Activated CD4-positive, alpha-beta memory T cell treated with anti-CD3 and anti-CD28 coated beads for 36 hours (primary cell): ENCODE data around the gene REM2. TPM values are rescaled to one million over a fixed set of nuclear protein-coding genes. Genes with fewer than 3 reads are reported as not detected.

Source experiments
- CTCF ChIA-PET: fragments of 350-600 bp; sonication (Branson Sonifier 250); formaldehyde crosslinking; loops from one replicate; lab custom pipeline; 2021; ENCODE audit warnings: antibody characterized with exemption, inconsistent platforms; lab: Charles Lee
- POLR2A ChIA-PET: fragments of 350-600 bp; sonication (Branson Sonifier 250); formaldehyde crosslinking; loops from one replicate; lab custom pipeline; 2021; ENCODE audit warnings: antibody characterized with exemption; lab: Charles Lee
- DNase-seq: peaks from one replicate; pipeline ENCODE4 v3.0.0-alpha.2; 2020
- H3K27ac Mint-ChIP-seq: one replicate; pipeline ENCODE4 v1.8.0; 2021; ENCODE audit warnings: mixed read lengths
- H3K27me3 Mint-ChIP-seq: one replicate; pipeline ENCODE4 v1.8.0; 2021; ENCODE audit warnings: mixed read lengths
- H3K36me3 Mint-ChIP-seq: one replicate; pipeline ENCODE4 v1.8.0; 2021; ENCODE audit warnings: mixed read lengths
- H3K4me1 Mint-ChIP-seq: one replicate; pipeline ENCODE4 v1.8.0; 2021; ENCODE audit warnings: low read depth, mixed read lengths
- H3K4me3 Mint-ChIP-seq: one replicate; pipeline ENCODE4 v1.8.0; 2021; ENCODE audit warnings: mild to moderate bottlenecking, mixed read lengths
- H3K9me3 Mint-ChIP-seq: one replicate; pipeline ENCODE4 v1.8.0; 2021; ENCODE audit warnings: mixed read lengths
- intact Hi-C: fragments of 100-400 bp; cut with micrococcal nuclease; formaldehyde crosslinking; loops from one replicate; pipeline ENCODE4 v1.15.1; 2023
- total RNA-seq, 2 experiments: library from RNA; stranded (reverse); gene quantifications; one replicate each; pipeline ENCODE4 v1.2.3, GENCODE V29; 2021

Gene REM2
- total RNA-seq, 2 experiments from 2014 or later, result 0.36 to 0.77 TPM

DNA sequence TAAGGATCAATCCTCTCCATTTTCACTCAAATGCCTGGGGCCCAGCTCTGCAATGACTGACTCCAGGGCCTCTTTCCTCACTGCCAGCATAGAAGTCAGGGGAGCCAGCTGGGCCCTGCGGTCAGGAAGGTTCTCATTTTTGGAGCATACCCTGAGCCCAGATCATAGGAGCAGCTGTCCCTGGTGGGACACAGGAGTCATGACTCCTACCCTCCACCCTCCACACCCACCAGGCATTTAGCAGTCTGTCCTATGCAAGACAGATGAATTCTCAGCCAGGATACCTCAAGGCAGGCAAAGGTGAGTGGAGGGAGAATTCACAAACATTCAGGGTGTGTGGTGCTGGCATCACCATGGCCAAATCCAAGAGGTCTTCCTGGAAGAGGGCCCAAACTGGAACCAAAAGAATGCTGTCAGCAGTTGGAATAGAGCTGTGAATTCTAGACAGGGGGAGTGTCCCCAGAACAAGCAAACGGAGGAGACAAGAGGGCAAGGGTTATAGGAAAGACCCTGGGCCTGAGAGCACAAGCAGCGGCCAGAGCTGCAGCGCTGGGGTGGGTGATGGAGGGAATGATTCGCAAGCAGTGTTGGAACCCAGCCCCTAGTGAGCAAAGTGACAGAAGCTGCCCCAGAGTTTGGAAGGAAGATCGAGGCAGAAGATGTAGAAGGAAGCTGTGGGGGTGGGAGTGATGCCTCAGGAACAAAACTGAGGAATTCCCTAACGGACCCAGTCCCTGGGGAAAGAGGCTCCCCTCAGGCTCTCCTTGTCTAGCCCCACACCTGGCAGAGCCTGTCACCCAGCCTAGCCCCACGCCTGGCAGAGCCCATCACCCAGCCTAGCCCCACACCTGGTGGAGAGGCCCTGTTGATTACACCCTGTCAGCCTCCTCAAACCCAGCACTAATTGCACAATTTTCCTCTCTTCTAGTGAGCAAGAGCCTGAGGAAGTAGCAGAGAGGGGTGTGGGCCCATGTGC is 4.5 kb upstream of the REM2 start:
- ChIA-PET POLR2A (no interaction called here), CTCF (interaction anchor here (0.9 to 1.2 kb wide), 2 partner anchors 8 to 23 kb away, joined by 3 to 4 read pairs; no protein-coding TSS in a partner anchor)
- H3K36me3 Mint-ChIP-seq, result peaks cover 30% of the 10 kb centered on the region
- H3K9me3 Mint-ChIP-seq, result no peaks in the 10 kb centered on the region
- H3K27ac Mint-ChIP-seq, result no peak overlapping the region
- DNase-seq, result no peak
- H3K27me3 Mint-ChIP-seq, result no peaks in the 10 kb centered on the region
- H3K4me1 Mint-ChIP-seq, result peaks cover 24% of the 10 kb centered on the region
- no peak overlapping the region for H3K4me3 Mint-ChIP-seq
- intact Hi-C loops, result no loop called here

DNA sequence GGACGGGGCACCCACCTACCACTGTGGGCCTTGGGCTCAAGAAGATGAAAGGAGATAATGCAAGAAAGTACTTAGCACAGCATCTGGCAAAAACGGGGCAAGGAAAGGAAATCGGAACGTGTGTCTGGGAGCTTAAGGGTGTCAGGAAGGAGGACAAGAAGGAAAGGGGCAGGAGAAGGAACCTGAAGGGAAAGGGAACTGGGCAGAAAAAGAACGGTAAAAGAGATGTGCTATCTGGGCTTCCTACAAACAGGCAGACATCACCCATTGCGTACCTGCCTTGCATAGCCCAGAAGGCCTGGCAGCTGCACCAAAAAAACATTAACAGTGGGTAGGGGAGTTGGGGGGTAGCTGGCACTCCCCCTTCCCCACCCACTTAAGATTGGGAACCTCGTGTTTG is 958 bp upstream of the REM2 start:
- CTCF ChIA-PET, result interaction anchor here (1.0 to 9.0 kb wide), 5 partner anchors 10 to 312 kb away, joined by 3 to 115 read pairs (median 4); partner anchors contain the start of gene LRP10
- H3K4me3 Mint-ChIP-seq, result no peak overlapping the region
- POLR2A ChIA-PET, result interaction anchor here (1.0 to 1.9 kb wide), 3 partner anchors 8 to 11 kb away, joined by 3 to 8 read pairs (median 3); partner anchors contain the start of gene LRP10

DNA sequence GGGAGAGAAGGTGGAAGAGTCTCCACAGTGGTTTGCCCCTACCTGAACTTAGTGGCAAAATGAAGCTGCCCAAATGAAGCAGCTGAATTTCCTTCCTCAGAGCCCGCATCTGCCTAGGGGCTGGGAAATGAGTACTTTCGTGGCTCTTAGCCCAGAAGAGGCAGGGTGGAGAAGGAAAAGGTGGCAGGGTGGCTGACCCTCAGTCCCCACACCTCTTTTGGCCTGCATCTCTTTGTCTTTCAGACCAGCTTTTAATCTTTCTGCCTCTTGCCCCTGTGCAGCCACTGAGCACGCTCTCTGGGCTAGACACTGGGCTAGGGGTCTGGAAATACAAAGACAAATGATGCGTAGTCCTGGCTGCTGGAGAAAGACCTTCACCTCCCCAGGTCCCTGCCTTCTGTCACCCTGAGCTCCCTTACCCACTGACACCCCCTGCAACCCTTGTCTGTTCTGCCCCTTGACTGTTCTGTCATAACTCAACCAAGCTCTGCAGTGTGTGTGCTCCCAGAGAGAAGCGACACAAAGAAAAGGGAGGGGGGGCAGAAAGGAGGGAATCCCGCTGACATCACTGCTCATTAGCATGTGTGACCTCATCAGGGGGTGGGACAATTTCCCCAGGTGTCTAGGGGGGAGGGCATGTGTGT is 371 bp upstream of the REM2 start:
- no peaks in the 10 kb centered on the region for H3K9me3 Mint-ChIP-seq
- H3K4me3 Mint-ChIP-seq, result no peak overlapping the region
- peaks cover 9% of the 10 kb centered on the region for H3K36me3 Mint-ChIP-seq
- H3K27ac Mint-ChIP-seq, result no peak overlapping the region
- peaks cover 35% of the 10 kb centered on the region for H3K4me1 Mint-ChIP-seq
- intact Hi-C loops, result no loop called here
- ChIA-PET POLR2A (interaction anchor here (1.0 to 1.9 kb wide), 4 partner anchors 7 to 14 kb away, joined by 3 to 8 read pairs (median 4); partner anchors contain the start of gene LRP10), CTCF (interaction anchor here (1.0 to 9.0 kb wide), 6 partner anchors 10 to 312 kb away, joined by 3 to 115 read pairs (median 6); partner anchors contain the start of gene LRP10)
- no peaks in the 10 kb centered on the region for H3K27me3 Mint-ChIP-seq
- peak; percentile 53 for DNase-seq

More for the DNA sequence above, 958 bp upstream of the REM2 start:
- intact Hi-C loops, result no loop called here
- H3K27me3 Mint-ChIP-seq, result no peaks in the 10 kb centered on the region
- peaks cover 29% of the 10 kb centered on the region for H3K4me1 Mint-ChIP-seq
- H3K9me3 Mint-ChIP-seq, result no peaks in the 10 kb centered on the region
- H3K36me3 Mint-ChIP-seq, result peaks cover 11% of the 10 kb centered on the region
- no peak overlapping the region for H3K27ac Mint-ChIP-seq
- DNase-seq, result no peak

DNA sequence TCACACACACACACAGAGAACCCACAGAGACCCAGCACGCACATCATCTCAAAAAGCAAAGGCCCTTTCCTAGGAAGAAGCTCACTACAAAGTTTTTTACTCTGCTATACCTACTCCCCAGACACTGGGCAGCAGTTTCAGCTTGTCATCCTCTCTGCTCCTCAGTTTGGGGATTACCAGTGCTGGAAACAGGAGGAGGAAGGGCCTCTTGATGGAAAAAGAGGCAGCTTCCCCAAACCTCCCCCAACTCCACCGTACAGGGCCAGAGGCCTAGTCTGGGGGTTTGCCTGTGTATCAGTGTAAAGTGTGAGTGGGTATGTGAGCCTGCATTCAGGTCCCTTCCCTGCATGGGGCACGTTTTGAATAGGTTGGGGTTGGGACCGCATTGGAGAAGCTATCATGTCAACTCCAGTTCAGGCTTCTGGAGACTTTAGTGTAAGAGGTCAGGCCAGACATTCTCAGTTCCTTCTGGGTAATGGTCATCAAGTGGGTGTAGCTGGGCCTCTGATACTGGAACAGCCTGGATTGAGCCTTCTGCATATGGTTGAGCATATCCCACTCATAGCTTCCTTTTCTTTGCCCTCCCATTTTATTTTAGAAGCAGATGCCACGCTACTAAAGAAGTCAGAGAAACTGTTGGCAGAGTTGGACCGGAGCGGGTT is 1.2 kb downstream of the REM2 start:
- Mint-ChIP-seq H3K9me3 (no peaks in the 10 kb centered on the region), H3K36me3 (no peaks in the 10 kb centered on the region), H3K4me1 (peaks cover 44% of the 10 kb centered on the region), H3K4me3 (no peak overlapping the region), H3K27me3 (no peaks in the 10 kb centered on the region), H3K27ac (no peak overlapping the region)
- ChIA-PET CTCF (interaction anchor here (1.1 to 9.0 kb wide), 6 partner anchors 12 to 314 kb away, joined by 3 to 115 read pairs (median 6); partner anchors contain the start of gene LRP10), POLR2A (interaction anchor here (1.6 kb wide), 1 partner anchor 12 kb away, joined by 6 read pairs; no protein-coding TSS in a partner anchor)
- DNase-seq, result no peak
- intact Hi-C loops, result no loop called here

DNA sequence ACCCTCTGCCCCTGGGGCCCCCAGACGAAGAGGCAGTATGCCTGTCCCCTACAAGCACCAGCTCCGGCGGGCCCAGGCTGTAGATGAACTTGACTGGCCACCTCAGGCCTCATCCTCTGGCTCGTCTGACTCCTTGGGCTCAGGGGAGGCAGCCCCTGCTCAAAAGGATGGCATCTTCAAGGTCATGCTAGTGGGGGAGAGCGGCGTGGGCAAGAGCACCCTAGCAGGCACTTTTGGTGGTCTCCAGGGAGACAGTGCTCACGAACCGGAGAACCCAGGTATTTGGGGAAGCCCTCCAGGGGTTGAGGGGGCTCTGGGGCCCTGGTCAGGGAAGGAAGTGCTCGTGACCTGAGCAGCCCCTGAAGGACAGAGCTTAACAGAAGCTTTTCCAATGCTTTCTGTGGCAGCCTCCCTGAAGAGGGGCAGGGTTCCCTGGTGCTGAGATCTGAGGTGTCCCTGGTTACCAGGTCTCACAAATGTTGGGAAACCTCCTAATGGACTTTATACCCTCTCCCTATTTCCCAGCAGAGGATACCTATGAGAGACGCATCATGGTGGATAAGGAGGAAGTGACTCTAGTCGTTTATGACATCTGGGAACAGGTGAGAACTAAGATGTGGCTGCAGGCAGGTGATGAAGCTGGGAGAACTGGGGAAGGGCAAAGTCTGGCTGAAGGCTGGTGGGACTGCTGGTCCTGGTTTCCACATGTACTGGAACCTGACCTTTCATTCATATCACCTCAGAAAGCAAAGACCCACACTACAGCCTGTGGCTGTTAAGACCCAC is 1.9 kb downstream of the REM2 start:
- CTCF ChIA-PET, result interaction anchor here (1.1 to 9.0 kb wide), 8 partner anchors 9 to 971 kb away, joined by 3 to 115 read pairs (median 4); partner anchors contain the start of gene LRP10
- Mint-ChIP-seq H3K4me3 (no peak overlapping the region), H3K36me3 (no peaks in the 10 kb centered on the region), H3K27me3 (no peaks in the 10 kb centered on the region), H3K9me3 (no peaks in the 10 kb centered on the region), H3K4me1 (peaks cover 51% of the 10 kb centered on the region), H3K27ac (no peak overlapping the region)
- intact Hi-C loops, result no loop called here
- no peak for DNase-seq
- POLR2A ChIA-PET, result interaction anchor here (0.5 to 2.5 kb wide), 3 partner anchors 11 to 1611 kb away, joined by 4 to 16 read pairs (median 6); partner anchors contain the start of gene LRP10

DNA sequence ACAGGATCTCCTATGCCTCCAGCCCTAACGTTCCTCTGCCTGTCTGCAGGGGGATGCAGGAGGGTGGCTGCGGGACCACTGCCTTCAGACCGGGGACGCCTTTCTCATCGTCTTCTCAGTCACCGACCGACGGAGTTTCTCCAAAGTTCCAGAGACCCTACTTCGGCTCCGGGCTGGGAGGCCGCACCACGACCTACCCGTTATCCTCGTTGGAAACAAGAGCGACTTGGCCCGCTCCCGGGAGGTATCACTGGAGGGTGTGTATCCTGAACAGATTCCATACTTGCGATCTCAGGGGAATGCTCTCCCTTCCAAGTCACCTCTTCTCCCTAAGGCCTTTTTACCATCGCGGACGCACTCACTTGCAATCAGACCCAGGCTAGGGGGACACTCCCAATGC is 3.0 kb downstream of the REM2 start:
- H3K9me3 Mint-ChIP-seq, result no peaks in the 10 kb centered on the region
- H3K4me3 Mint-ChIP-seq, result peak overlapping the region; percentile 92
- intact Hi-C loops, result no loop called here
- no peaks in the 10 kb centered on the region for H3K27me3 Mint-ChIP-seq
- POLR2A ChIA-PET, result interaction anchor here (1.0 to 2.5 kb wide), 2 partner anchors 14 to 33 kb away, joined by 3 to 16 read pairs; partner anchors contain the start of genes LRP10 and RBM23
- H3K27ac Mint-ChIP-seq, result peak overlapping the region; percentile 61
- no peak for DNase-seq
- CTCF ChIA-PET, result interaction anchor here (0.9 to 9.0 kb wide), 13 partner anchors 8 to 972 kb away, joined by 3 to 115 read pairs (median 4); partner anchors contain the start of gene LRP10
- H3K36me3 Mint-ChIP-seq, result no peaks in the 10 kb centered on the region
- peaks cover 58% of the 10 kb centered on the region for H3K4me1 Mint-ChIP-seq

DNA sequence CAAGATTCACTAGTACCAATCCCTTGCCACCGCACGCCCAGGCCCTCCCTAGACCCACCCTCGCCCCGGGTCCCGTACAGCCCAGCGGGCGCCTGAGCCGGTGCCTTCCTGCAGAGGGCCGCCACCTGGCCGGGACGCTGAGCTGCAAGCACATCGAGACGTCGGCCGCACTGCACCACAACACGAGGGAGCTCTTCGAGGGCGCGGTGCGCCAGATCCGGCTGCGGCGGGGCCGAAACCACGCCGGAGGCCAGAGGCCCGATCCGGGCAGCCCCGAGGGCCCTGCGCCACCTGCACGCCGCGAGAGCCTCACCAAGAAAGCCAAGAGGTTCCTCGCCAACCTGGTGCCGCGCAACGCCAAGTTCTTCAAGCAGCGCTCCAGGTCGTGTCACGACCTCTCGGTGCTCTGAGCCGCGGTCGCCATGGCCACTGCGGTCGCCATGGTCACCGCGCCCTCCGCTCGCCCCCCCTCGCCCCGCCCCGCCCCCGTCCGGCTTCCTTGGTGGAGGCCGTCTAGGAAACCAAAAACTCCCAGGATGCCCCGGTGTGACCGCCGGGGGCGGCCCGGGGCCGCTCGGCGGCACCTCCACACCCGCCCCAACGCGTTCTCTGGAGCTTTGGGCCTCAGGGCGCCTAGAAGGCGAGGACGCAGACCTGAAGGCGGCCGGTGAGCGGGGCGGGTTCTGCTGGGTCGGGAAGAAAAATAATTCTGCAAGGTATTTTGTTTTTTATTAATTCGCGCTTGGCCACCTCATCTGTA is 3.7 kb downstream of the REM2 start:
- intact Hi-C loops, result loop anchor here (1.0 kb wide), 3 partner anchors 14 to 33 kb away; partner anchors contain the start of genes LRP10 and RBM23
- DNase-seq, result peak; percentile 91
- POLR2A ChIA-PET, result interaction anchor here (0.5 to 2.5 kb wide), 3 partner anchors 14 to 92 kb away, joined by 3 to 16 read pairs (median 3); partner anchors contain the start of genes LRP10 and RBM23
- H3K27ac Mint-ChIP-seq, result peak overlapping the region; percentile 88
- no peaks in the 10 kb centered on the region for H3K27me3 Mint-ChIP-seq
- H3K36me3 Mint-ChIP-seq, result no peaks in the 10 kb centered on the region
- CTCF ChIA-PET, result interaction anchor here (0.9 to 9.0 kb wide), 11 partner anchors 8 to 973 kb away, joined by 3 to 115 read pairs (median 4); partner anchors contain the start of gene LRP10
- peak overlapping the region; percentile 92 for H3K4me3 Mint-ChIP-seq
- H3K4me1 Mint-ChIP-seq, result peaks cover 57% of the 10 kb centered on the region
- H3K9me3 Mint-ChIP-seq, result no peaks in the 10 kb centered on the region

DNA sequence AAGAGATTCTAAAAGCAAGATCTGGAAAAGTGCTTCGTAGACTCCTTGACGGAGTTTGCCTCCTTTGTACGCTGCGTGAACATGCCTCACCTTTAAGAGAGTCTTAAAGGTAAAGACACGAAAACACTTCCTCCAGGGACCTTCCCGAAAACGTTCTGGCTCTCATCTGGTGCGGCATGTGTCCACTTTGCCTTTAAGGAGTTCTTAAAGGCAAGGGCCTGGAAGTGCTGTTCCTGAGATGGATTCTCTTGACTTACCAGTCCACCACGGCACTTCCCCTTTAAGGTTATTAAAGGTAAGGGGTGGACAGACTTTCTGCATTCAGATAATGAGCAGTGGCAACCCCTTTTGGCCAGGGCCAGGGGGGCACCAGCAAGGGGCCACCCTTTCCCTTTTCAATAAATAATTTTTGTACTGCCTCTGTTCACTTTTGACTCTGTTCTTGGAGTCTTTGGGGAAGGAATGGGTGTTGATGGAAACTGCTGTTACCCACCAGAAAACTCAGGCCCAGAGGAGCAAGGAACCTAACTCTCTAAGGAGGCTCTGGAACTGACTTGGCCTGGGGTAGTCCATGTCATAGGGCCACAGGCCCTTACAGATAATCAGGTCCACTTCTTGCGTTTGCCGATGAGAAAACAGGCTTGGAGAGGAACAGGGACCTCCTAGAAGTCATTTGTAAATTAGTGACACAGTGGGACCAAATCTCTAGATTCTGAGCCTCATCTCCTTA is 4.4 kb downstream of the REM2 start:
- H3K9me3 Mint-ChIP-seq, result no peaks in the 10 kb centered on the region
- intact Hi-C loops, result loop anchor here (1.0 kb wide), 3 partner anchors 13 to 32 kb away; partner anchors contain the start of genes LRP10 and RBM23

DNA sequence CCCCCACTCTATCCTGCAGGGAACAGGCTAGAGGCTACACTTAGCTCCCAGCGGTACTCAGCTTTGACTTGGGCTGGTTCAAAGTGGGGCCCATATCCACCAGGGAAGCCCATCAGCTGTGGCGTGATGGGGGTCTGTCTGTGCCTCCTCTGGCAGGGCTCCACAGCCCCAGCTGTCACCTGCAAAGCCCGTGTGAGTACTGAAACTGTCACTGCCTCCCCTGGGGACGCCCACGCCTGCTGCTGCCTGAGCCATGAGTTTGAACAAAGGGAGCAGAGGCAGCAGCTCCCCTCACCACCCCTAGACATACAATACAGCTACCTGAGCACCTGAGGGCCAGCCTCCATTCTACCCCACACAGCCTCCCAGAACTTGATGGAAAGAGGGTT is 5.0 kb downstream of the REM2 start:
- ChIA-PET POLR2A (interaction anchor here (0.8 to 1.2 kb wide), 4 partner anchors 16 to 331 kb away, joined by 3 to 4 read pairs (median 3); partner anchors contain the start of gene RBM23), CTCF (interaction anchor here (0.6 to 9.0 kb wide), 10 partner anchors 9 to 1202 kb away, joined by 3 to 115 read pairs (median 4); partner anchors contain the start of gene LRP10)
- H3K9me3 Mint-ChIP-seq, result no peaks in the 10 kb centered on the region
- peaks cover 50% of the 10 kb centered on the region for H3K4me1 Mint-ChIP-seq
- DNase-seq, result peak; percentile 62
- no peaks in the 10 kb centered on the region for H3K36me3 Mint-ChIP-seq
- H3K27me3 Mint-ChIP-seq, result no peaks in the 10 kb centered on the region
- intact Hi-C loops, result loop anchor here (1.0 kb wide), 3 partner anchors 12 to 31 kb away; partner anchors contain the start of genes LRP10 and RBM23
- H3K27ac Mint-ChIP-seq, result peak overlapping the region; percentile 88
- H3K4me3 Mint-ChIP-seq, result peak overlapping the region; percentile 92

More for the DNA sequence above, 4.4 kb downstream of the REM2 start:
- Mint-ChIP-seq H3K4me3 (peak overlapping the region; percentile 92), H3K36me3 (no peaks in the 10 kb centered on the region), H3K27ac (peak overlapping the region; percentile 88), H3K4me1 (peaks cover 54% of the 10 kb centered on the region), H3K27me3 (no peaks in the 10 kb centered on the region)
- ChIA-PET CTCF (interaction anchor here (1.0 to 9.0 kb wide), 4 partner anchors 14 to 42 kb away, joined by 4 to 115 read pairs (median 12); partner anchors contain the start of gene LRP10), POLR2A (interaction anchor here (0.8 to 2.5 kb wide), 3 partner anchors 15 to 331 kb away, joined by 3 to 16 read pairs (median 3); partner anchors contain the start of gene LRP10)
- DNase-seq, result peak; percentile 62
